GM18951 (cell line): ENCODE results near the gene DGKB.

Experiments
- POLR2A ChIP-seq: IDR thresholded peaks from 4 replicates; pipeline ENCODE4 v1.6.1; 2011; ENCODE audit warnings: mild to moderate bottlenecking; ENCODE audit not compliant: insufficient read length, insufficient read depth; ENCODE audit errors: extremely low read depth
- in situ Hi-C: fragments of 300-500 bp; cut with MboI; formaldehyde crosslinking; loops from one replicate; pipeline ENCODE4 v1.12.0; 2022; ENCODE audit warnings: low sequenced_read_pairs, mixed read lengths, inconsistent platforms; ENCODE audit not compliant: unreplicated experiment

DGKB gene

GRCh38 chr7:14158111-14158510, 744.4 kb downstream of the DGKB start:
- no peak for TF ChIP-seq POLR2A
- in situ Hi-C loops: no loop called here

- TF ChIP-seq POLR2A: no peak
- in situ Hi-C loops: no loop called here
Observed at GRCh38 chr7:14156436-14156835, 746.1 kb downstream of the DGKB start.

- in situ Hi-C loops: no loop called here
- no peak for TF ChIP-seq POLR2A
Observed at GRCh38 chr7:14148974-14149373, 753.6 kb downstream of the DGKB start.

- in situ Hi-C loops: no loop called here
Observed at GRCh38 chr7:14147532-14147931, 755.0 kb downstream of the DGKB start.

GRCh38 chr7:14144538-14144937, 758.0 kb downstream of the DGKB start:
- no peak for TF ChIP-seq POLR2A
- in situ Hi-C loops: no loop called here

More at GRCh38 chr7:14147532-14147931, 755.0 kb downstream of the DGKB start:
- no peak for TF ChIP-seq POLR2A

GRCh38 chr7:14144109-14144508, 758.4 kb downstream of the DGKB start:
- no peak for TF ChIP-seq POLR2A
- in situ Hi-C loops: no loop called here

- no peak for TF ChIP-seq POLR2A
- in situ Hi-C loops: no loop called here
Observed at GRCh38 chr7:14137676-14138075, 764.9 kb downstream of the DGKB start.

GRCh38 chr7:14133752-14134151, 768.8 kb downstream of the DGKB start:
- no peak for TF ChIP-seq POLR2A
- in situ Hi-C loops: no loop called here

- in situ Hi-C loops: no loop called here
- TF ChIP-seq POLR2A: no peak
Observed at GRCh38 chr7:14125998-14126397, 776.6 kb downstream of the DGKB start.

GRCh38 chr7:14124716-14125115, 777.8 kb downstream of the DGKB start:
- in situ Hi-C loops: no loop called here
- TF ChIP-seq POLR2A: no peak

GRCh38 chr7:14123923-14124322, 778.6 kb downstream of the DGKB start:
- no peak for TF ChIP-seq POLR2A

GRCh38 chr7:14115701-14116100, 786.9 kb downstream of the DGKB start:
- in situ Hi-C loops: no loop called here

More at GRCh38 chr7:14123923-14124322, 778.6 kb downstream of the DGKB start:
- in situ Hi-C loops: no loop called here

GRCh38 chr7:14104861-14105260, 797.7 kb downstream of the DGKB start:
- in situ Hi-C loops: no loop called here
- no peak for TF ChIP-seq POLR2A

More at GRCh38 chr7:14115701-14116100, 786.9 kb downstream of the DGKB start:
- no peak for TF ChIP-seq POLR2A

GRCh38 chr7:14096159-14096558, 806.4 kb downstream of the DGKB start:
- TF ChIP-seq POLR2A: no peak
- in situ Hi-C loops: no loop called here
